Measurements from ENCODE around the gene EEPD1. TPM values are rescaled to one million over a fixed set of nuclear protein-coding genes. Genes with fewer than 3 reads are reported as not detected.

The EEPD1 gene
- total and polyA plus RNA-seq, 2 donors (not counting 3 experiments of a cell fraction or from before 2014, with no cell fraction given) = 0.40 to 0.42 TPM

- H3K27ac ChIP-seq (ENCODE audit: insufficient read depth, low read depth, low read length) = no peak overlapping the region
- H3K36me3 ChIP-seq (ENCODE audit: control insufficient read depth in 2 of 2, extremely low read depth in 1 of 2, insufficient read depth in 2 of 2, low read length in 2 of 2) = no peaks in the 10 kb centered on the region
- H4K20me1 ChIP-seq (replicated peaks; ENCODE audit: control insufficient read depth, extremely low read depth, insufficient read depth, low read length) = no peaks in the 10 kb centered on the region
- no peak overlapping the region for H3K4me3 ChIP-seq (replicated peaks in 1 of 3; ENCODE audit: insufficient read depth in 1 of 3, low read depth in 1 of 3, low read length in 3 of 3)
- H3K79me2 ChIP-seq (ENCODE audit: control insufficient read depth, insufficient read depth, low read length) = no peaks in the 10 kb centered on the region
- dilution Hi-C loops (cut with MboI; ENCODE audit: extremely low pct_ligation_motif_present, low sequenced_read_pairs) (no loop called here), intact Hi-C loops (cut with micrococcal nuclease) (no loop called here)
- no peaks in the 10 kb centered on the region for H3K4me1 ChIP-seq (ENCODE audit: control insufficient read depth, extremely low read depth, insufficient read depth, low read length)
- BruUV-seq (replicated peaks) = no TSS peak
- ChIA-PET CTCF (no interaction called here), POLR2A (no interaction called here)
- no peak overlapping the region for H2AFZ ChIP-seq (ENCODE audit: low read depth, low read length)
- TF ChIP-seq POLR2AphosphoS5 (IDR thresholded peaks at IDR 0.05; ENCODE audit: insufficient read depth, low read depth, low read length) (no peak), CTCF (IDR thresholded peaks at IDR 0.05; ENCODE audit: extremely low read depth in 1 of 2, insufficient read depth in 1 of 2, low read depth in 1 of 2, low read length in 2 of 2) (no peak), GATA2 (IDR thresholded peaks at IDR 0.05; ENCODE audit: insufficient read depth, insufficient read length, low read depth, low read length) (no peak), MAX (IDR thresholded peaks at IDR 0.05; ENCODE audit: insufficient read depth, insufficient read length) (no peak), POLR2A (IDR thresholded peaks at IDR 0.05; ENCODE audit: low read depth, low read length) (no peak), MYC (IDR thresholded peaks at IDR 0.05; ENCODE audit: low read depth, low read length) (no peak), JUN (IDR thresholded peaks at IDR 0.05; ENCODE audit: borderline replicate concordance, insufficient read depth, insufficient read length, low read depth) (no peak), FOS (IDR thresholded peaks at IDR 0.05; ENCODE audit: borderline replicate concordance, insufficient read depth, low read length) (no peak), EZH2 (IDR thresholded peaks at IDR 0.05; ENCODE audit: borderline replicate concordance, low read depth, low read length, severe bottlenecking) (no peak)
- no peak overlapping the region for H3K9ac ChIP-seq (replicated peaks; ENCODE audit: extremely low read depth, insufficient read depth, low read length)
- H3K9me3 ChIP-seq (replicated peaks; ENCODE audit: control insufficient read depth, insufficient read depth, low read length) = no peaks in the 10 kb centered on the region
- no peak overlapping the region for H3K4me2 ChIP-seq (ENCODE audit: insufficient read depth, low read length)
- DNase-seq (ENCODE audit: low read depth, low spot score) = no peak
- no peaks in the 10 kb centered on the region for H3K9me1 ChIP-seq (replicated peaks; ENCODE audit: control insufficient read depth, extremely low read depth, insufficient read depth, low read length)
- peaks cover 0 to 2% of the 10 kb centered on the region in 2 experiments for H3K27me3 ChIP-seq (ENCODE audit: control insufficient read depth in 2 of 2, insufficient read depth in 2 of 2, low read length in 2 of 2)
- FAIRE-seq = no peak
Observed at GRCh38 chr7:36215457-36215765, 62.4 kb downstream of the EEPD1 start.
